ENCODE results near the gene DCUN1D4.

The DCUN1D4 gene

GRCh38 chr4:51842554-51843308 lies at the start of gene DCUN1D4:
TSS of gene DCUN1D4 (plus strand) at chr4:51843153. CDS start at chr4:51843243, 90 bp downstream.
- peak; percentile 93 for DNase-seq

GRCh38 chr4:51820443-51821234 lies 22.3 kb upstream of the DCUN1D4 start:
- no peak for DNase-seq

- no peak for DNase-seq
Observed at GRCh38 chr4:51825341-51825740, 17.6 kb upstream of the DCUN1D4 start.

GRCh38 chr4:51830156-51830720 lies 12.7 kb upstream of the DCUN1D4 start:
- no peak for DNase-seq

GRCh38 chr4:51831133-51831532 lies 11.8 kb upstream of the DCUN1D4 start:
- DNase-seq = no peak

GRCh38 chr4:51833236-51833635 lies 9.7 kb upstream of the DCUN1D4 start:
- DNase-seq = no peak

- no peak for DNase-seq
Observed at GRCh38 chr4:51835079-51835478, 7.9 kb upstream of the DCUN1D4 start.

GRCh38 chr4:51835855-51836254 lies 7.1 kb upstream of the DCUN1D4 start:
- DNase-seq = no peak

GRCh38 chr4:51836549-51836948 lies 6.4 kb upstream of the DCUN1D4 start:
- DNase-seq = no peak

- DNase-seq = no peak
Observed at GRCh38 chr4:51840781-51841180, 2.2 kb upstream of the DCUN1D4 start.

GRCh38 chr4:51842167-51842553 lies 793 bp upstream of the DCUN1D4 start:
- no peak for DNase-seq

- DNase-seq = no peak
Observed at GRCh38 chr4:51843309-51844152, 578 bp downstream of the DCUN1D4 start.

GRCh38 chr4:51844153-51845054 lies 1.5 kb downstream of the DCUN1D4 start:
- peak; percentile 33 for DNase-seq

GRCh38 chr4:51845055-51845426 lies 2.1 kb downstream of the DCUN1D4 start:
- DNase-seq = no peak

- DNase-seq = no peak
Observed at GRCh38 chr4:51845711-51846110, 2.8 kb downstream of the DCUN1D4 start.

GRCh38 chr4:51849430-51849829 lies 6.5 kb downstream of the DCUN1D4 start:
- DNase-seq = no peak

- DNase-seq = no peak
Observed at GRCh38 chr4:51850294-51850693, 7.3 kb downstream of the DCUN1D4 start.

GRCh38 chr4:51851090-51851936 lies 8.4 kb downstream of the DCUN1D4 start:
- no peak for DNase-seq

GRCh38 chr4:51851937-51852290 lies 9.0 kb downstream of the DCUN1D4 start:
- DNase-seq = no peak

GRCh38 chr4:51853027-51853682 lies 10.2 kb downstream of the DCUN1D4 start:
- DNase-seq = no peak

GRCh38 chr4:51855270-51855669 lies 12.3 kb downstream of the DCUN1D4 start:
- no peak for DNase-seq
